Activated T-cell treated with anti-CD3 and anti-CD28 coated beads, Interleukin-2, amount 50 U/mL, for 48 hours (primary cell): ENCODE data around the gene SNX22.
"Not testable (repeated sequence)": the region's sequence is repeated elsewhere in the genome, so short reads cannot be mapped to it uniquely, and the experiment has no call there.

ENCODE experiments used
- DNase-seq, 2 experiments: peaks; one replicate each; pipeline ENCODE4 v3.0.0-alpha.2; 2020

The SNX22 gene

GRCh38 chr15:64151727-64152506 is at the start of gene SNX22:
TSS of gene SNX22 (plus strand) at chr15:64151731. CDS start at chr15:64151776, 45 bp downstream.
- no peak for DNase-seq

DNA sequence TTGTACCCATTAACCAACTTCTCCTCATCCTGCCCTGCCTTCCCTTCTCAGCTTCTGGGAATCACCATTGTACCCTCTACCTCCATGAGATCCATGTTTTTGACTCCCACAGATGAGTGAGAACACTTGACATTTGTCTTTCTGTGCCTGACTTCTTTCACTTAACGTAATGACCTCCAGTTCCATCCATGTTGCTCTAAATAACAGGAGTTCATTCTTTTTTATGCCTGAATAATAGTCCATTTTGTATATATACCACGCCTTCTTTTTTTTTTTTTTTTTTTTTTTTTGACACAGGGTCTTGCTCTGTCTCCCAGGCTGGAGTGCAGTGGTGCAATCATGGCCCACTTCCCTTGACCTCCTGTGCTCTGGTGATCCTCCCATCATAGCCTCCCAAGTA is 49.0 kb upstream of the SNX22 start:
- DNase-seq = no peak

GRCh38 chr15:64105113-64105704 is 46.3 kb upstream of the SNX22 start:
- no peak for DNase-seq

- DNase-seq = no peak
Observed at GRCh38 chr15:64107337-64107736, 44.2 kb upstream of the SNX22 start.

GRCh38 chr15:64110108-64110701 is 41.3 kb upstream of the SNX22 start:
- DNase-seq = not testable (repeated sequence)

- no peak for DNase-seq
Observed at GRCh38 chr15:64110950-64111678, 40.4 kb upstream of the SNX22 start.

- DNase-seq = no peak
Observed at GRCh38 chr15:64111679-64112050, 39.9 kb upstream of the SNX22 start.

GRCh38 chr15:64112073-64112772 is 39.3 kb upstream of the SNX22 start:
- no peak for DNase-seq

DNA sequence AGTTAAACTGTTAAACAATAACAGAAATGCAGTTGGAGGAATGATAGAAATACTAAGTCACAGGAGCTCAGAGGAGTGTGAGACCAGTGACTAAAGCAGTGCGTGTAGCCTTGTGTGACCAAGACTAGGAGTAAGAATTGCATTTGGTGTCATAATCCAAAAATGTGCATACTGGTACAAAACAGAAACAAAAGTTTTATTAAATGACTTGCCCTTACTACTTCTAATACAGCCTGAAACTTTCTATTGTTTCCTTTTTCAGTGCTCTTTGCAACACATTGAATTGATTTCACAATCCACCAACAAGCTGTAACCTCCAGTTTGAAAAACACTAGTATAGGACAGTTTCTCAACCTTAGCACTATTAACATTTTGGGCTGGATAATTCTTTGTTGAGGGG is 38.6 kb upstream of the SNX22 start:
- no peak for DNase-seq

GRCh38 chr15:64117759-64118487 is 33.6 kb upstream of the SNX22 start:
- DNase-seq = no peak

GRCh38 chr15:64120322-64120721 is 31.2 kb upstream of the SNX22 start:
- DNase-seq = not testable (repeated sequence)

DNA sequence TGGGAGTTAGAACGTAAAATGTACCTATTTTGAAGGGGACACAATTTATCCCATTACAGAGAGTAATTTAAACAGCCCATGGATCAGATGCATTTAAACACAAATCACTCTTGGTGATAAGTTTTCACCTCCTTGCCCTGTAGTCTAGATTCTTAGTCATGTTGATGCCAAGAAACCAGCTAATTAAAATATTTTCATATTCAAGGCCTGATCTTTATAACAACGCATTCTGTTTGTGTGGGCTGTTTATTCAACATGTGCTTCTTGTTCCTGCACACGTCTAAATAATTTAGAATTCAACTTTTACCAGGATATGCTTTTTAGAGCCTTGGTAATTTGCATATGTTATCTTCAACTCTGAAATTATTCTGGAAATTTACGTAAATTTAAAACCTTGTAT is 29.9 kb upstream of the SNX22 start:
- DNase-seq = no peak

DNA sequence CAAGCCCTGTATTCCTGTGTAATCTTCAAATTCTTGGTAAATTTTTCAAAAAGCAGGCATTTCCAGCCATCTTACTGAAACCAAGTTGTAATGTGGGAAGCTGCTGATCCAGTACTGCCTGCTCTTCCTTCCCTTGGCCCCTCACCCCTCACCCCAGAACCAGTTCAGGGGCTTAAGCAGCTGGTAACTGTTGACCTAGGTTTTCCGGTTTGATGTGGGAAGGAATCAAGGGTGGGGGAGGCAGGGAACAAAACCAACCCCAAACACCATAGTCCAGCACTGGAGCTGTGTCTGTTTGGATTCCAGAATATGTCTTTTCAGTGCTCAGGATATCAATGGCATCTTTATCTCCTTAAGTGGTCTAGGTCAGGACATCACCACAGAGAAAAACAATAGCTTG is 29.1 kb upstream of the SNX22 start:
- DNase-seq = no peak

DNA sequence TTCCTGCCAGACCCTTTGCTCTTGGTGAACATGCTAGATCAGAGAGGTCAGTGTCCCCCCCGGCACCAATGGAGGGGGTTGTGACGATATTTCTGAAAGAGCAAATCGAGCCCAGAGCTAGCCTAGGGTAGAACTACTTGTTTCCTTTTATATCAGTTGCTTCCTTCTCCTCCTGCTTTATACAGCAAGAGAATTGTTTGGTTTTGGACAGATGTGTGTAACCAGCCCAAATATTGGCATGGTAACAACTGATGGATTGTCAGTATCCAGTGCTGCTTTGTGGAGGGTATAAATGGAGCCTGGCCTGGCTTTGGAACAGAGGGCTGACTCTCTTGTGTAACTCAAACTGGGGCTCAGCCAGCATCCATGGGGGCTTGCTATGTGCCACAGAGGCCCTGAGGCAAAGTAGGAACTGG is 28.6 kb upstream of the SNX22 start:
- no peak for DNase-seq

GRCh38 chr15:64125978-64126377 is 25.6 kb upstream of the SNX22 start:
- DNase-seq = no peak

DNA sequence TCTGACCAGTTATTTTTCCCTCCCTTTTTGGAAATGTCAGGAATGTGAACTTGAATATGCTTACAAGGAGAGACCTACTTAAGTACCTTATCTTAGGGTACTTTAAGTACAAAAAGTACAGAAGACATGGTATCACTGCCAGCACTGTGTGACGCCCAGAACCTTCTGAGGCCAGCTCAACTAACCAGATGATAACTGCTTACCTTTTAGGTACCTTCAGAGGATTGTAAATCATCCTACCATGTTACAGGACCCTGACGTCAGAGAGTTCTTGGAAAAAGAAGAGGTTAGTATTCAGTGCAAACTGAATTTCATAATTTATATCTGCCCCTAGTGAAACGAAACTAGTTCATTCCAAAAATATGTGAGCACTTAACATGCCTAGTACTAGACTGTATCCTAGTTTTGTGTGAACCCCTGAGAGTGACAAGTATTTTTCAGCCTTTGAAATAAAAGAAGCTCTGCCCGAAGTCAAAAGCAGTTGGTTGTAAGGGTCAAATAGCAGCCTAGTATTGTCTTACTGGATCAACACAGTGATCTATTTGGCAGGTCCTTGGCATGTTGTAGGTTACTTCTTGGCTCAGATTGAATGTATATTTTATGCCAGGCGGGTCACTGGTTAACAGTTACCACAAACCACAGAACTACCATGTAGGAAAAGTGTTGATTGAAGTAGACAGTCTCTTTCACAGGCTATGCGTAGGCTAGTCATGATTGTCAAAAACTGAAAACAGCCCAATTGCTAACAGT is 23.8 kb upstream of the SNX22 start:
- DNase-seq = no peak

DNA sequence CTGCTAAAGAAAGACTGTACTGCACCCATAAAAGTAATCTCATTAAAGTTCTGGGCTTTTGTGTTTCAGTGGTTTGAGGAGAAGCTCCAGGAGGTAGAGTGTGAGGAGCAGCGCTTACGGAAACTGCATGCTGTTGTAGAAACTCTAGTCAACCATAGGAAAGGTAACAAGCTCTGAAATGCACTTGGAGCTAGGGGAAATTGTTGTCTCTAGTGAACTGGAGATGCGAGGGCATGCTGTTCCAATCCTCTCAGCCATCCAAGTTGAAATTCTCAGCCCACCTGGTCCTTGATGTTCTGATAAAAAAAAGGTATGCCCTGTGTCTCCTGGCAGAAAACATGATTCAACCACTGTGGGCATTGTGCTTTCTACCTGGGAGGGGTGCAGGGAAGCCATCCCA is 21.4 kb upstream of the SNX22 start:
- no peak for DNase-seq

GRCh38 chr15:64131547-64131946 is 20.0 kb upstream of the SNX22 start:
- DNase-seq = no peak

DNA sequence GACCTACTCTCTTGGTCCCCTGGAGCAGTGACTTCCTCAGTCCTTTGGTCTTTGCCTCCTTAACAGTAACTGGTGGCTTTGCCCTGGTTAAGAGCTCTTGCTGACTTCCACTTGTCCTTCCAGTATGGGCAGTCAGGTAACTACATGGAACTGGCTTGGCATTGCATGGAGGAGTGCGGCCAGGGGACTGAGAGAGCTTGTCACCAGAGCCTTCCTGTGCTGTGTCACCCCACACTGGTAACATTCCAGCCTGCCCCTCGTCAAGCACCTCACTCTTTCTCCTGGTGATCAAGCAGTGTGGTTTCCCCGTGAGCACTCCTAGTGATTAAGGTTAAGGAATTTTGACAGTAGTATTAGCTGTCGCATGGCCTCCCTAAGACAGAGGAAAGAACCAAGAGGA is 19.3 kb upstream of the SNX22 start:
- no peak for DNase-seq

GRCh38 chr15:64133623-64134344 is 17.7 kb upstream of the SNX22 start:
- no peak for DNase-seq

DNA sequence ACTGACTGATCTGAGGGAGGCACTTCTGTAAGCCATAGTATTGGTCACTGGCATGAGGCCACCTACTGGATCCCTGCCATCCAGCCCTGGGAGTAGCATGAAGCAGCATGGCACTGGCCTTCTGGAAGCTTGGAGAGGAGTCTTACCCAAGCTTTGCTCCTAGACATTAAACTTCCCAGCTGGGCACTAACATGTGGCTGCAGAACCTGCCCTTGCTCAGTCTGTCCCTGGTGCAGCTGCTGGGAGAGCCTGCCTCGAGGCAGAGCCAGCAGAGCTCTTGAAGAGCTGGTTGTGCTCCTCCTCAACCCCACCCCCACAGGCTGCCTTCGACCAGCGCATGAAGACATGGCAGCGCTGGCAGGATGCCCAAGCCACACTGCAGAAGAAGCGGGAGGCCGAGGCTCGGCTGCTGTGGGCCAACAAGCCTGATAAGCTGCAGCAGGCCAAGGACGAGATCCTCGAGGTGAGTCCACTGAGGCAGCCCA is 17.1 kb upstream of the SNX22 start:
- DNase-seq = no peak
